Measurements from ENCODE around the gene ITGA7.

Gene ITGA7

GRCh38 chr12:55723516-55724225 lies 16.0 kb upstream of the ITGA7 start:
- no peak for ATAC-seq

GRCh38 chr12:55722948-55723347 lies 15.2 kb upstream of the ITGA7 start:
- no peak for ATAC-seq
- TF ChIP-seq BACH2 (CRISPR knock-in tag; IDR thresholded peaks at IDR 0.05; ENCODE audit: borderline replicate concordance) = no peak
- no peak for TF ChIP-seq TOX (CRISPR knock-in tag; IDR thresholded peaks at IDR 0.05; ENCODE audit: borderline replicate concordance)
- TF ChIP-seq CSRNP3 (CRISPR knock-in tag; IDR thresholded peaks at IDR 0.05) = no peak
- no peak for TF ChIP-seq ZNF70 (CRISPR knock-in tag; IDR thresholded peaks at IDR 0.05)
- TF ChIP-seq POU6F1 (CRISPR knock-in tag; IDR thresholded peaks at IDR 0.05; ENCODE audit: borderline replicate concordance, low read depth) = no peak
- no peak for TF ChIP-seq PPARA (CRISPR knock-in tag; IDR thresholded peaks at IDR 0.05; ENCODE audit: borderline replicate concordance)
- TF ChIP-seq ISL1 (CRISPR knock-in tag; IDR thresholded peaks at IDR 0.05) = no peak
- TF ChIP-seq ZC3H10 (CRISPR knock-in tag; IDR thresholded peaks at IDR 0.05) = no peak
- TF ChIP-seq ZFP30 (CRISPR knock-in tag; IDR thresholded peaks at IDR 0.05) = no peak
- no peak for TF ChIP-seq ZNF565 (CRISPR knock-in tag; conservative IDR thresholded peaks at IDR 0.05; ENCODE audit: low read depth)
- TF ChIP-seq ZFP3 (CRISPR knock-in tag; IDR thresholded peaks at IDR 0.05) = no peak

More at GRCh38 chr12:55723516-55724225, 16.0 kb upstream of the ITGA7 start:
- TF ChIP-seq BACH2 (CRISPR knock-in tag; IDR thresholded peaks at IDR 0.05; ENCODE audit: borderline replicate concordance) (no peak), ZFP3 (CRISPR knock-in tag; IDR thresholded peaks at IDR 0.05) (no peak)

GRCh38 chr12:55721601-55722213 lies 14.0 kb upstream of the ITGA7 start:
- TF ChIP-seq OSR1 (CRISPR knock-in tag; IDR thresholded peaks at IDR 0.05) (no peak), ZNF565 (CRISPR knock-in tag; conservative IDR thresholded peaks at IDR 0.05; ENCODE audit: low read depth) (no peak), ZFP30 (CRISPR knock-in tag; IDR thresholded peaks at IDR 0.05) (no peak), SNAI2 (CRISPR knock-in tag; IDR thresholded peaks at IDR 0.05) (no peak), BACH2 (CRISPR knock-in tag; IDR thresholded peaks at IDR 0.05; ENCODE audit: borderline replicate concordance) (no peak), ESRRG (CRISPR knock-in tag; IDR thresholded peaks at IDR 0.05) (no peak), TCF4 (CRISPR knock-in tag; IDR thresholded peaks at IDR 0.05; ENCODE audit: borderline replicate concordance) (no peak), TSHZ2 (CRISPR knock-in tag; IDR thresholded peaks at IDR 0.05) (no peak), PPARA (CRISPR knock-in tag; IDR thresholded peaks at IDR 0.05; ENCODE audit: borderline replicate concordance) (no peak), PATZ1 (CRISPR knock-in tag; IDR thresholded peaks at IDR 0.05; ENCODE audit: borderline replicate concordance) (no peak), GLIS3 (CRISPR knock-in tag; IDR thresholded peaks at IDR 0.05) (no peak), CREB5 (CRISPR knock-in tag; IDR thresholded peaks at IDR 0.05; ENCODE audit: low read depth) (no peak), ZNF8 (CRISPR knock-in tag; IDR thresholded peaks at IDR 0.05) (no peak), POU6F1 (CRISPR knock-in tag; IDR thresholded peaks at IDR 0.05; ENCODE audit: borderline replicate concordance, low read depth) (no peak), ZNF70 (CRISPR knock-in tag; IDR thresholded peaks at IDR 0.05) (no peak), ZC3H10 (CRISPR knock-in tag; IDR thresholded peaks at IDR 0.05) (no peak), CSRNP3 (CRISPR knock-in tag; IDR thresholded peaks at IDR 0.05) (no peak)
- ATAC-seq = no peak; the same call in 2 of the 3 replicates

Data from SK-N-SH treated with all-trans-retinoic acid at 6 μM for 48 hours (cell line).